ENCODE results near the gene COMMD9. TPM values are rescaled to one million over a fixed set of nuclear protein-coding genes. Genes with fewer than 3 reads are reported as not detected.

Gene COMMD9
- total and polyA plus RNA-seq, 2 of the 4 experiments (the other 2 are of a cell fraction) = 50.7 to 58.3 TPM

- no peak overlapping the region for H4K5ac ChIP-seq (ENCODE audit: low read depth, low read length)
- H3K4me2 ChIP-seq (ENCODE audit: low read depth, low read length) = no peak overlapping the region
- H3K79me1 ChIP-seq (ENCODE audit: low read depth in 1 of 2, low read length in 2 of 2) = no peaks in the 10 kb centered on the region
- H2BK20ac ChIP-seq (ENCODE audit: low read depth, low read length) = no peak overlapping the region
- in situ Hi-C loops (cut with MboI; ENCODE audit: low sequenced_read_pairs) (no loop called here), dilution Hi-C loops (cut with HindIII; ENCODE audit: low sequenced_read_pairs, unreplicated experiment) (no loop called here), intact Hi-C loops (cut with micrococcal nuclease) (no loop called here)
- no peak overlapping the region for H2AFZ ChIP-seq (replicated peaks; ENCODE audit: low read length, poor library complexity)
- H3K14ac ChIP-seq (replicated peaks; ENCODE audit: low read depth, low read length) = 0 out of 2 replicates have a peak overlapping the region, but pooled peaks have one; percentile 9
- H3K4me3 ChIP-seq (ENCODE audit: insufficient read depth, low read depth, low read length) = no peak overlapping the region
- no peak overlapping the region for H3K27ac ChIP-seq (ENCODE audit: insufficient read depth, low read length)
- no peaks in the 10 kb centered on the region for H3K36me3 ChIP-seq (ENCODE audit: control insufficient read depth, insufficient read depth, low read length)
- no peak for ATAC-seq (ENCODE audit: low read depth)
- peaks cover 5% of the 10 kb centered on the region for H3K4me1 ChIP-seq (ENCODE audit: control insufficient read depth, insufficient read depth, low read length)
- CTCF ChIA-PET = no interaction called here
- H3K27me3 ChIP-seq (ENCODE audit: control insufficient read depth, insufficient read depth, low read length) = peaks cover 19% of the 10 kb centered on the region
- POLR2A ChIA-PET (ENCODE audit: unreplicated experiment) = no interaction called here
- H3K9ac ChIP-seq (ENCODE audit: low read depth, low read length) = no peak overlapping the region
- H4K91ac ChIP-seq (ENCODE audit: insufficient read depth, low read depth, low read length) = no peak overlapping the region
- H2BK15ac ChIP-seq (ENCODE audit: low read depth, low read length) = no peak overlapping the region
- BruUV-seq (replicated peaks) = no TSS peak
- H2BK120ac ChIP-seq (ENCODE audit: low read depth, low read length) = peak overlapping the region; percentile 33; the same call in 1 of the 2 replicates
- no peak overlapping the region for H3K18ac ChIP-seq (ENCODE audit: low read depth, low read length)
- no peak overlapping the region for H3K23ac ChIP-seq (ENCODE audit: low read depth, low read length)
- no peak overlapping the region for H3K56ac ChIP-seq (ENCODE audit: extremely low read depth, insufficient read depth, low read length)
- H4K20me1 ChIP-seq (ENCODE audit: insufficient read depth, low read length) = 0 out of 2 replicates have a peak, but pooled peaks cover 3% of the 10 kb centered on the region
- TF ChIP-seq SMC3 (IDR thresholded peaks at IDR 0.05; ENCODE audit: low read depth, low read length) = no peak
- TF ChIP-seq CTCF (conservative IDR thresholded peaks at IDR 0.05; ENCODE audit: low read depth, low read length) = no peak
- TF ChIP-seq FOS (IDR thresholded peaks at IDR 0.05; ENCODE audit: low read depth, low read length) = no peak
- TF ChIP-seq RFX5 (IDR thresholded peaks at IDR 0.05; ENCODE audit: low read depth, low read length) = no peak
- TF ChIP-seq MAFK (IDR thresholded peaks at IDR 0.05; ENCODE audit: low read depth, low read length) = no peak
- no peak for TF ChIP-seq RCOR1 (IDR thresholded peaks at IDR 0.05; ENCODE audit: insufficient replicate concordance, low read length)
- TF ChIP-seq ELK1 (IDR thresholded peaks at IDR 0.05; ENCODE audit: borderline replicate concordance, low read depth, low read length) = no peak
- TF ChIP-seq BHLHE40 (IDR thresholded peaks at IDR 0.05; ENCODE audit: low read depth, low read length) = no peak
- no peak for TF ChIP-seq USF2 (IDR thresholded peaks at IDR 0.05; ENCODE audit: low read depth, low read length)
- no peak for TF ChIP-seq MXI1 (IDR thresholded peaks at IDR 0.05; ENCODE audit: borderline replicate concordance, low read depth, low read length)
- no peak for TF ChIP-seq CHD1 (IDR thresholded peaks at IDR 0.05; ENCODE audit: low read depth, low read length)
- TF ChIP-seq NFE2L2 (IDR thresholded peaks at IDR 0.05; ENCODE audit: low read depth, low read length) = no peak
- TF ChIP-seq CEBPB (IDR thresholded peaks at IDR 0.05; ENCODE audit: low read depth, low read length) = no peak
- TF ChIP-seq POLR2A (IDR thresholded peaks at IDR 0.05; ENCODE audit: low read depth, low read length) = no peak
- no peak for TF ChIP-seq MAZ (IDR thresholded peaks at IDR 0.05; ENCODE audit: borderline replicate concordance, low read depth, low read length)
- no peak for TF ChIP-seq RAD21 (IDR thresholded peaks at IDR 0.05; ENCODE audit: low read length)
- H2AK5ac ChIP-seq (ENCODE audit: low read depth, low read length) = no peak overlapping the region
- H4K8ac ChIP-seq (ENCODE audit: low read depth in 2 of 2, low read length in 2 of 2) = no peak overlapping the region
- DNase-seq = peak; percentile 10
- no peak overlapping the region for H2BK5ac ChIP-seq (ENCODE audit: low read depth, low read length, poor library complexity, severe bottlenecking)
- H2AK9ac ChIP-seq (replicated peaks; ENCODE audit: low read depth, low read length, poor library complexity) = peak overlapping the region; percentile 62
- 88% methylated on average over 2 of the region's 4 CpGs; no CpG with 5 or more reads in 1 of the 2 experiments for WGBS, 2 experiments (ENCODE audit: extremely low coverage in 2 of 2, insufficient read length in 1 of 2)
- H3K9me3 ChIP-seq (ENCODE audit: control insufficient read depth, insufficient read depth, low read length) = no peaks in the 10 kb centered on the region
- H3K4ac ChIP-seq (ENCODE audit: low read depth, low read length) = no peak overlapping the region
- H3K9me1 ChIP-seq (ENCODE audit: insufficient read depth, low read length) = peaks cover 5% of the 10 kb centered on the region
Measured at GRCh38 chr11:36309779-36310178, 20.6 kb upstream of the COMMD9 start.
